NB4 (cell line): Measurements from ENCODE around the gene NUTM2G.

ENCODE experiments used
- MYC ChIP-seq: IDR thresholded peaks from 2 replicates; pipeline ENCODE4 v1.6.1; 2011; ENCODE audit warnings: low read depth, low read length
- POLR2A ChIP-seq: IDR thresholded peaks from 2 replicates; pipeline ENCODE4 v1.6.1; 2011; ENCODE audit warnings: mild to moderate bottlenecking; ENCODE audit not compliant: insufficient read length; ENCODE audit errors: extremely low read depth
- TF ChIP-seq, protein P1 (sequence below): IDR thresholded peaks from one replicate; pipeline ENCODE4 v1.5.1; 2012; ENCODE audit warnings: low read depth, low read length
- TF ChIP-seq, protein P2 (sequence below): IDR thresholded peaks from 2 replicates; pipeline ENCODE4 v1.6.1; 2011; ENCODE audit warnings: low read depth, low read length

DNA sequence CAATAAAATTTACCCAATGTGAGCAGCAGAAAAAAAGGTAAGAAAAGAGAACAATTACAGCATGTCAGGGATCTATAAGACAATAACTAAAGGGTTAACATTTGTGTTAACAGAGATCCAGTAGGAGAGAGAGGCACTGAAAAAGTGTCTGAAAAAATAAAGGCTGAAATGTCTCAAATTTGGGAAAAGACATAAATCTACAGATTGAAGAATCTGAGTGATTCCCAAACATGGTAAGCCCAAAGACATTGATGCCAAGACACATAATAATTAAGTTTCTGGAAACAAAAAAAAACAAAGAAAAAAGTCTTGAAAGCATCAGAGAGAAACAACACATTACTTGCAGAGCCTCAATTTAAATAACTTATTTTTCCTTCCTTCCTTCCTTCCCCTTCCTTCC lies 43.2 kb upstream of the NUTM2G start:
- TF ChIP-seq, protein P1, sequence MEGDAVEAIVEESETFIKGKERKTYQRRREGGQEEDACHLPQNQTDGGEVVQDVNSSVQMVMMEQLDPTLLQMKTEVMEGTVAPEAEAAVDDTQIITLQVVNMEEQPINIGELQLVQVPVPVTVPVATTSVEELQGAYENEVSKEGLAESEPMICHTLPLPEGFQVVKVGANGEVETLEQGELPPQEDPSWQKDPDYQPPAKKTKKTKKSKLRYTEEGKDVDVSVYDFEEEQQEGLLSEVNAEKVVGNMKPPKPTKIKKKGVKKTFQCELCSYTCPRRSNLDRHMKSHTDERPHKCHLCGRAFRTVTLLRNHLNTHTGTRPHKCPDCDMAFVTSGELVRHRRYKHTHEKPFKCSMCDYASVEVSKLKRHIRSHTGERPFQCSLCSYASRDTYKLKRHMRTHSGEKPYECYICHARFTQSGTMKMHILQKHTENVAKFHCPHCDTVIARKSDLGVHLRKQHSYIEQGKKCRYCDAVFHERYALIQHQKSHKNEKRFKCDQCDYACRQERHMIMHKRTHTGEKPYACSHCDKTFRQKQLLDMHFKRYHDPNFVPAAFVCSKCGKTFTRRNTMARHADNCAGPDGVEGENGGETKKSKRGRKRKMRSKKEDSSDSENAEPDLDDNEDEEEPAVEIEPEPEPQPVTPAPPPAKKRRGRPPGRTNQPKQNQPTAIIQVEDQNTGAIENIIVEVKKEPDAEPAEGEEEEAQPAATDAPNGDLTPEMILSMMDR = no peak
- no peak for TF ChIP-seq POLR2A
- TF ChIP-seq, protein P2, sequence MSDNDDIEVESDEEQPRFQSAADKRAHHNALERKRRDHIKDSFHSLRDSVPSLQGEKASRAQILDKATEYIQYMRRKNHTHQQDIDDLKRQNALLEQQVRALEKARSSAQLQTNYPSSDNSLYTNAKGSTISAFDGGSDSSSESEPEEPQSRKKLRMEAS = no peak
- no peak for TF ChIP-seq MYC
